ENCODE results near the gene RALGDS.

Gene RALGDS

DNA sequence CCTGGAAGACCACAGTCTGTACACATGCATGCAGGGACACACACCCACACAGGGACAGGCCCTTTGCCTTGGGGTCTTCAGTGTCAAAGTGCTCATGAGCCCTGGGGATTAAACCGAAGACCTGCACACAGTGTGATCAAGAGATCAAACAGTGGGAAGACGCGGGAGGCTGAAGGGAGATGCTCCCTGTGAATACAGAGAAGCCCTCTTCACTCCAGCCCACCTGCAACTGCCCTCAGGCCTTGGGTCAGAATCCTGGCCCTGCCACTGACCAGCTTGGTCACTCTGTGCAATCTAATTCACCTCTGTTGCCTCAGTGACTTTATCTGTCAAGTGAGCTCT, 2.9 kb downstream of the RALGDS start (continued):
- no peak for TF ChIP-seq ZNF704 (tag by site-specific recombination; IDR thresholded peaks at IDR 0.05)
- no peak for TF ChIP-seq ZSCAN16 (tag by site-specific recombination; IDR thresholded peaks at IDR 0.05)

- no peak overlapping the region for H3K27ac ChIP-seq (ENCODE audit: extremely low read depth, low read depth, low read length)
- H3K36me3 ChIP-seq (ENCODE audit: control insufficient read depth in 2 of 2, insufficient read depth in 1 of 2, low read length in 2 of 2), result peaks cover 0 to 16% of the 10 kb centered on the region in 2 experiments; a peak in 1 of 3 replicates
- CTCF ChIA-PET, result interaction anchor here (0.6 to 22.4 kb wide), 7 partner anchors 15 to 824 kb away, joined by 3 to 342 read pairs (median 13); no protein-coding TSS in a partner anchor
- POLR2A ChIA-PET, result interaction anchor here (0.7 to 4.0 kb wide), 5 partner anchors 9 to 88 kb away, joined by 3 to 24 read pairs (median 9); partner anchors contain the start of gene GTF3C5
- no peaks in the 10 kb centered on the region for H3K9me3 ChIP-seq (ENCODE audit: control insufficient read depth, insufficient read depth, low read depth, low read length)
- H3K4me1 ChIP-seq (ENCODE audit: control insufficient read depth, insufficient read depth, low read length), result peaks cover 14% of the 10 kb centered on the region
- H3K4me3 ChIP-seq (ENCODE audit: low read depth, low read length), result no peak overlapping the region
- TF ChIP-seq MEIS1 (CRISPR knock-in tag; IDR thresholded peaks at IDR 0.05; ENCODE audit: borderline replicate concordance), result no peak
- no peak for TF ChIP-seq ZSCAN5A (tag by site-specific recombination; IDR thresholded peaks at IDR 0.05)
- no peak for TF ChIP-seq ZNF560 (tag by site-specific recombination; IDR thresholded peaks at IDR 0.05; ENCODE audit: borderline replicate concordance)
- no peak for TF ChIP-seq ZNF624 (tag by site-specific recombination; IDR thresholded peaks at IDR 0.05)
- TF ChIP-seq ZNF776 (tag by site-specific recombination; IDR thresholded peaks at IDR 0.05; ENCODE audit: borderline replicate concordance), result no peak
- no peak for TF ChIP-seq BCL6B (tag by site-specific recombination; IDR thresholded peaks at IDR 0.05)
- no peak for TF ChIP-seq ZNF169 (tag by site-specific recombination; IDR thresholded peaks at IDR 0.05)
- no peak for TF ChIP-seq ZNF280D (tag by site-specific recombination; IDR thresholded peaks at IDR 0.05)
- TF ChIP-seq, protein P1, sequence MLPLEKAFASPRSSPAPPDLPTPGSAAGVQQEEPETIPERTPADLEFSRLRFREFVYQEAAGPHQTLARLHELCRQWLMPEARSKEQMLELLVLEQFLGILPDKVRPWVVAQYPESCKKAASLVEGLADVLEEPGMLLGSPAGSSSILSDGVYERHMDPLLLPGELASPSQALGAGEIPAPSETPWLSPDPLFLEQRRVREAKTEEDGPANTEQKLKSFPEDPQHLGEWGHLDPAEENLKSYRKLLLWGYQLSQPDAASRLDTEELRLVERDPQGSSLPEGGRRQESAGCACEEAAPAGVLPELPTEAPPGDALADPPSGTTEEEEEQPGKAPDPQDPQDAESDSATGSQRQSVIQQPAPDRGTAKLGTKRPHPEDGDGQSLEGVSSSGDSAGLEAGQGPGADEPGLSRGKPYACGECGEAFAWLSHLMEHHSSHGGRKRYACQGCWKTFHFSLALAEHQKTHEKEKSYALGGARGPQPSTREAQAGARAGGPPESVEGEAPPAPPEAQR (tag by site-specific recombination; IDR thresholded peaks at IDR 0.05), result no peak
- no peak for TF ChIP-seq ZNF785 (tag by site-specific recombination; IDR thresholded peaks at IDR 0.05)
- TF ChIP-seq PRDM2 (tag by site-specific recombination; IDR thresholded peaks at IDR 0.05; ENCODE audit: borderline replicate concordance), result no peak
- no peak for TF ChIP-seq ZEB2 (tag by site-specific recombination; IDR thresholded peaks at IDR 0.05)
- TF ChIP-seq ZNF677 (tag by site-specific recombination; IDR thresholded peaks at IDR 0.05), result no peak
- TF ChIP-seq PATZ1 (tag by site-specific recombination; IDR thresholded peaks at IDR 0.05), result no peak
These were observed 3.5 kb downstream of the RALGDS start for GRCh38 chr9:133117271-133118178.
